Sigmoid colon (tissue), 7 donors: ENCODE data around the gene ARNT2. TPM values are rescaled to one million over a fixed set of nuclear protein-coding genes. Genes with fewer than 3 reads are reported as not detected.

Source experiments
- DNase-seq: peaks from one replicate; pipeline ENCODE4 v3.0.0-alpha.2; 2019
- H3K27ac ChIP-seq, 4 donors: fragments of 200-600 bp; sonication (generic); one replicate each; pipeline ENCODE4 v1.5.1; 2016 to 2019; ENCODE audit warnings: mild to moderate bottlenecking in 1 of 4
- H3K27me3 ChIP-seq, 3 donors: fragments of 200-600 bp; sonication (generic); one replicate each; pipeline ENCODE4 v1.5.1; 2019; ENCODE audit warnings: mild to moderate bottlenecking in 1 of 3
- H3K36me3 ChIP-seq, 4 donors: fragments of 200-600 bp; sonication (generic); one replicate each; pipeline ENCODE4 v1.5.1; 2016 to 2019
- H3K4me1 ChIP-seq, 4 donors: fragments of 200-600 bp; sonication (generic); one replicate each; pipeline ENCODE4 v1.5.1; 2017 to 2019
- H3K4me3 ChIP-seq, 4 donors: fragments of 200-600 bp; sonication (generic); one replicate each; pipeline ENCODE4 v1.5.1; 2017 to 2019; ENCODE audit warnings: mild to moderate bottlenecking in 2 of 4, moderate library complexity in 1 of 4
- H3K9me3 ChIP-seq, 4 donors: fragments of 200-600 bp in 3 of 4; sonication (generic) in 3 of 4; one replicate each; pipeline versions ENCODE4 v1.5.1 to v1.6.1; 2013 to 2019
- CTCF ChIP-seq, 4 experiments: fragments of 450-650 bp in 3 of 4; fragments of 200-600 bp in 1 of 4; IDR thresholded peaks; one replicate each; pipeline ENCODE4 v1.5.1; 2016 to 2019; ENCODE audit warnings: antibody characterized with exemption in 4 of 4, mild to moderate bottlenecking in 3 of 4, moderate library complexity in 2 of 4
- EP300 ChIP-seq, 4 donors: sonication (generic); formaldehyde crosslinking; IDR thresholded peaks; one replicate each; pipeline ENCODE4 v1.6.1; 2017; ENCODE audit warnings: antibody characterized with exemption in 4 of 4
- POLR2A ChIP-seq, 2 donors: fragments of 450-650 bp; IDR thresholded peaks; one replicate each; pipeline ENCODE4 v1.6.1; 2016; ENCODE audit warnings: antibody characterized with exemption in 2 of 2, mild to moderate bottlenecking in 2 of 2, moderate library complexity in 2 of 2
- POLR2AphosphoS5 ChIP-seq, 4 donors: sonication (generic); formaldehyde crosslinking; IDR thresholded peaks; one replicate each; pipeline ENCODE4 v1.6.1; 2017; ENCODE audit warnings: antibody characterized with exemption in 4 of 4
- WGBS, 2 donors: extraction: QIAGEN DNeasy Blood & Tissue Kit; methylation state at CpG; one replicate each; pipeline ENCODE4 v1.1.7; 2013; 5-methylcytosine and 5-hydroxymethylcytosine counted together
- intact Hi-C: fragments of 100-400 bp; cut with DNase I; formaldehyde crosslinking; loops from one replicate; pipeline ENCODE4 v1.15.1; 2023
- polyA plus RNA-seq, 3 donors: library from polyadenylated mRNA; stranded (reverse); fragments of 200-250 nt; gene quantifications; one replicate each; pipeline ENCODE4 v1.2.3, GENCODE V29; 2013
- total RNA-seq, 4 donors: library from RNA; depleted of rRNA; stranded (reverse); fragments of >200 nt; gene quantifications; one replicate each; pipeline ENCODE4 v1.1.0, GENCODE V29; 2016
- donor health status: healthy with polysubstance abuse.
- donor health status: Bipolar disorder and iron deficiency.
- donor health status: healthy.

The ARNT2 gene
- total and polyA plus RNA-seq, 7 donors: 1.2 to 16.1 (median 4.3) TPM

- Histone ChIP-seq H3K4me1 (peaks cover 0 to 15% (median 0%) of the 10 kb centered on the region in 4 donors), H3K4me3 (no peak overlapping the region), H3K27ac (no peak overlapping the region), H3K36me3 (no peaks in the 10 kb centered on the region), H3K9me3 (no peaks in the 10 kb centered on the region), H3K27me3 (no peaks in the 10 kb centered on the region)
- DNase-seq: no peak
- intact Hi-C loops: no loop called here
- TF ChIP-seq POLR2AphosphoS5 (IDR thresholded peaks at IDR 0.05) (no peak), POLR2A (IDR thresholded peaks at IDR 0.05) (no peak), EP300 (IDR thresholded peaks at IDR 0.05) (no peak), CTCF (IDR thresholded peaks at IDR 0.05) (no peak)
- WGBS, 2 donors: 85 to 89% methylated on average over 13 of the region's 13 CpGs
Observed at GRCh38 chr15:80445300-80446041, 41.3 kb downstream of the ARNT2 start.

- Histone ChIP-seq H3K27ac (no peak overlapping the region), H3K36me3 (no peaks in the 10 kb centered on the region), H3K4me3 (no peak overlapping the region), H3K27me3 (no peaks in the 10 kb centered on the region), H3K4me1 (peaks cover 0 to 15% (median 0%) of the 10 kb centered on the region in 4 donors), H3K9me3 (no peaks in the 10 kb centered on the region)
- no peak for DNase-seq
- TF ChIP-seq POLR2A (IDR thresholded peaks at IDR 0.05) (no peak), CTCF (IDR thresholded peaks at IDR 0.05) (no peak)
- intact Hi-C loops: no loop called here
Observed at GRCh38 chr15:80447077-80447476, 42.9 kb downstream of the ARNT2 start.

GRCh38 chr15:80449825-80450224 lies 45.6 kb downstream of the ARNT2 start:
- Histone ChIP-seq H3K4me3 (no peak overlapping the region), H3K27ac (peak overlapping the region in 1 of 4 donors; percentile 18), H3K27me3 (no peaks in the 10 kb centered on the region), H3K4me1 (peaks cover 0 to 15% (median 0%) of the 10 kb centered on the region in 4 donors), H3K9me3 (no peaks in the 10 kb centered on the region), H3K36me3 (peaks cover 0 to 7% (median 0%) of the 10 kb centered on the region in 4 donors)
- intact Hi-C loops: no loop called here
- 70% methylated on average over 5 of the region's 5 CpGs for WGBS, 2 donors
- TF ChIP-seq CTCF (IDR thresholded peaks at IDR 0.05): no peak
- TF ChIP-seq POLR2A (IDR thresholded peaks at IDR 0.05): no peak
- TF ChIP-seq POLR2AphosphoS5 (IDR thresholded peaks at IDR 0.05): no peak
- TF ChIP-seq EP300 (IDR thresholded peaks at IDR 0.05): no peak
- DNase-seq: no peak

GRCh38 chr15:80450811-80451321 lies 46.7 kb downstream of the ARNT2 start:
- Histone ChIP-seq H3K4me1 (peaks cover 0 to 20% (median 2%) of the 10 kb centered on the region in 4 donors), H3K27ac (no peak overlapping the region), H3K36me3 (peaks cover 0 to 7% (median 0%) of the 10 kb centered on the region in 4 donors), H3K4me3 (no peak overlapping the region), H3K27me3 (no peaks in the 10 kb centered on the region), H3K9me3 (no peaks in the 10 kb centered on the region)
- WGBS, 2 donors: 84 to 86% methylated on average over 14 of the region's 14 CpGs
- no peak for DNase-seq
- intact Hi-C loops: no loop called here
- TF ChIP-seq POLR2A (IDR thresholded peaks at IDR 0.05) (no peak), EP300 (IDR thresholded peaks at IDR 0.05) (no peak), CTCF (IDR thresholded peaks at IDR 0.05) (no peak), POLR2AphosphoS5 (IDR thresholded peaks at IDR 0.05) (no peak)
